T1000 (cell line): Measurements from ENCODE around the gene DDX59.

Experiments
- DNase-seq: peaks from one replicate; lab custom pipeline; 2025; ENCODE audit warnings: mixed read lengths; lab: John Stamatoyannopoulos, UW

Gene DDX59

GRCh38 chr1:200669314-200670241, at the start of gene DDX59:
Gene DDX59 (minus strand): TSS chr1:200669907. CDS start chr1:200666740, 3,167 bp downstream.
- DNase-seq, result peak; percentile 95

- no peak for DNase-seq
These were observed 44.9 kb upstream of the DDX59 start for GRCh38 chr1:200714504-200715187.

- DNase-seq, result no peak
These were observed 40.5 kb upstream of the DDX59 start for GRCh38 chr1:200710166-200710565.

- no peak for DNase-seq
These were observed 39.1 kb upstream of the DDX59 start for GRCh38 chr1:200708769-200709168.

GRCh38 chr1:200708161-200708560, 38.5 kb upstream of the DDX59 start:
- DNase-seq, result no peak

- DNase-seq, result no peak
These were observed 37.4 kb upstream of the DDX59 start for GRCh38 chr1:200707116-200707515.

GRCh38 chr1:200706111-200706814, 36.6 kb upstream of the DDX59 start:
- no peak for DNase-seq

GRCh38 chr1:200704986-200705500, 35.3 kb upstream of the DDX59 start:
- no peak for DNase-seq

- DNase-seq, result peak; percentile 10
These were observed 30.2 kb upstream of the DDX59 start for GRCh38 chr1:200699871-200700270.

- no peak for DNase-seq
These were observed 25.0 kb upstream of the DDX59 start for GRCh38 chr1:200694738-200695137.

- DNase-seq, result no peak
These were observed 23.6 kb upstream of the DDX59 start for GRCh38 chr1:200693327-200693726.

GRCh38 chr1:200692316-200692715, 22.6 kb upstream of the DDX59 start:
- no peak for DNase-seq

GRCh38 chr1:200686620-200687019, 16.9 kb upstream of the DDX59 start:
- DNase-seq, result no peak

- no peak for DNase-seq
These were observed 14.3 kb upstream of the DDX59 start for GRCh38 chr1:200684015-200684414.

GRCh38 chr1:200683298-200683697, 13.6 kb upstream of the DDX59 start:
- no peak for DNase-seq

GRCh38 chr1:200681231-200681630, 11.5 kb upstream of the DDX59 start:
- DNase-seq, result no peak

- DNase-seq, result no peak
These were observed 7.1 kb upstream of the DDX59 start for GRCh38 chr1:200676829-200677228.

- no peak for DNase-seq
These were observed 5.8 kb upstream of the DDX59 start for GRCh38 chr1:200675588-200675852.

GRCh38 chr1:200674838-200675587, 5.3 kb upstream of the DDX59 start:
- DNase-seq, result no peak

- DNase-seq, result no peak
These were observed 4.5 kb upstream of the DDX59 start for GRCh38 chr1:200673952-200674823.
